IPS-NIHi7 (cell line): ENCODE data around the gene AGT.

Experiments used
- DNase-seq: peaks from one replicate; pipeline ENCODE4 v3.0.0; 2012; ENCODE audit warnings: mixed read lengths; ENCODE audit errors: extremely low spot score

AGT gene

GRCh38 chr1:230713915-230714764 is at the start of gene AGT:
Gene AGT, minus strand, starts transcription at chr1:230714122. Its CDS starts 3,299 bp downstream, at chr1:230710823.
- no peak for DNase-seq

- DNase-seq: no peak
Observed at GRCh38 chr1:230761443-230762167, 47.7 kb upstream of the AGT start.

- DNase-seq: peak; percentile 72
Observed at GRCh38 chr1:230760360-230760827, 46.5 kb upstream of the AGT start.

GRCh38 chr1:230759369-230760065 is 45.6 kb upstream of the AGT start:
- no peak for DNase-seq

GRCh38 chr1:230758709-230759368 is 44.9 kb upstream of the AGT start:
- no peak for DNase-seq

- no peak for DNase-seq
Observed at GRCh38 chr1:230757856-230758708, 44.2 kb upstream of the AGT start.

- no peak for DNase-seq
Observed at GRCh38 chr1:230754796-230755195, 40.9 kb upstream of the AGT start.

- DNase-seq: peak; percentile 93
Observed at GRCh38 chr1:230753586-230754251, 39.8 kb upstream of the AGT start.

- DNase-seq: no peak
Observed at GRCh38 chr1:230753191-230753585, 39.3 kb upstream of the AGT start.

GRCh38 chr1:230752407-230752806 is 38.5 kb upstream of the AGT start:
- DNase-seq: peak; percentile 50

- no peak for DNase-seq
Observed at GRCh38 chr1:230750986-230751625, 37.2 kb upstream of the AGT start.

GRCh38 chr1:230750576-230750975 is 36.7 kb upstream of the AGT start:
- no peak for DNase-seq

- DNase-seq: no peak
Observed at GRCh38 chr1:230749635-230750034, 35.7 kb upstream of the AGT start.

- no peak for DNase-seq
Observed at GRCh38 chr1:230749150-230749549, 35.2 kb upstream of the AGT start.

- DNase-seq: no peak
Observed at GRCh38 chr1:230747890-230748800, 34.2 kb upstream of the AGT start.

- no peak for DNase-seq
Observed at GRCh38 chr1:230747127-230747730, 33.3 kb upstream of the AGT start, which contains the start of gene CAPN9. Gene CAPN9, plus strand, starts transcription at chr1:230747388. Its CDS starts 109 bp downstream, at chr1:230747497.

- DNase-seq: no peak
Observed at GRCh38 chr1:230746617-230747016, 32.7 kb upstream of the AGT start.

- no peak for DNase-seq
Observed at GRCh38 chr1:230745071-230745470, 31.1 kb upstream of the AGT start.
